Keratinocyte (primary cell): ENCODE measurements around the gene KRT7. TPM values are rescaled to one million over a fixed set of nuclear protein-coding genes. Genes with fewer than 3 reads are reported as not detected.

ENCODE experiments used
- DNase-seq: peaks from one replicate; pipeline ENCODE4 v3.0.0-alpha.2; 2011; ENCODE audit warnings: low read depth, missing footprints, low spot score
- FAIRE-seq: peaks from 2 replicates; lab custom pipeline; 2011; peaks lifted over from hg19 to GRCh38; lab: Jason Lieb, UNC
- H2AFZ ChIP-seq: 2 replicates; pipeline ENCODE4 v1.6.0; 2012; ENCODE audit warnings: low read length, control low read depth, inconsistent platforms; ENCODE audit not compliant: control insufficient read depth
- H3K27ac ChIP-seq: 2 replicates; pipeline ENCODE4 v1.5.1; 2011; ENCODE audit warnings: low read length; ENCODE audit not compliant: control insufficient read depth, insufficient read depth
- H3K27me3 ChIP-seq: 3 replicates; pipeline ENCODE4 v1.6.0; 2011; ENCODE audit warnings: low read length; ENCODE audit not compliant: control insufficient read depth, insufficient read depth; ENCODE audit errors: extremely low read depth
- H3K36me3 ChIP-seq, 2 experiments: 2 replicates in 1 of 2; 3 replicates in 1 of 2; pipeline ENCODE4 v1.5.1; 2011; ENCODE audit warnings: low read length in 2 of 2, mild to moderate bottlenecking in 1 of 2; ENCODE audit not compliant: control insufficient read depth in 2 of 2, insufficient read depth in 2 of 2; ENCODE audit errors: extremely low read depth in 1 of 2
- H3K4me1 ChIP-seq: 3 replicates; pipeline ENCODE4 v1.5.1; 2011; ENCODE audit warnings: low read length; ENCODE audit not compliant: control insufficient read depth, insufficient read depth; ENCODE audit errors: extremely low read depth
- H3K4me2 ChIP-seq: 3 replicates; pipeline ENCODE4 v1.6.0; 2011; ENCODE audit warnings: low read depth, low read length; ENCODE audit not compliant: control insufficient read depth, insufficient read depth; ENCODE audit errors: extremely low read depth
- H3K4me3 ChIP-seq, 3 experiments: fragments of 200-600 bp in 1 of 3; sonication (generic) in 1 of 3; 2 replicates in 2 of 3; 3 replicates in 1 of 3; pipeline ENCODE4 v1.5.1; 2011 to 2016; ENCODE audit warnings: low read length in 3 of 3, mild to moderate bottlenecking in 3 of 3, control low read depth in 2 of 3, inconsistent platforms in 1 of 3, low read depth in 1 of 3, mixed read lengths in 1 of 3, mixed run types in 1 of 3, moderate library complexity in 1 of 3; ENCODE audit not compliant: control insufficient read depth in 2 of 3, insufficient read depth in 2 of 3; ENCODE audit errors: extremely low read depth in 1 of 3
- H3K79me2 ChIP-seq: 2 replicates; pipeline ENCODE4 v1.6.0; 2012; ENCODE audit warnings: low read length; ENCODE audit not compliant: control insufficient read depth, insufficient read depth
- H3K9ac ChIP-seq: 3 replicates; pipeline ENCODE4 v1.6.0; 2011; ENCODE audit warnings: low read length; ENCODE audit not compliant: control insufficient read depth, insufficient read depth; ENCODE audit errors: extremely low read depth
- H3K9me1 ChIP-seq: 3 replicates; pipeline ENCODE4 v1.6.0; 2011; ENCODE audit warnings: low read length; ENCODE audit not compliant: control insufficient read depth, insufficient read depth; ENCODE audit errors: extremely low read depth
- H3K9me3 ChIP-seq: 2 replicates; pipeline ENCODE4 v1.5.1; 2012; ENCODE audit warnings: low read depth, low read length; ENCODE audit not compliant: control insufficient read depth
- H4K20me1 ChIP-seq: 3 replicates; pipeline ENCODE4 v1.6.0; 2011; ENCODE audit warnings: low read length; ENCODE audit not compliant: control insufficient read depth, insufficient read depth; ENCODE audit errors: extremely low read depth
- CTCF ChIP-seq, 3 experiments: IDR thresholded peaks in 1 of 3; conservative IDR thresholded peaks in 1 of 3; optimal IDR thresholded peaks in 1 of 3; 2 replicates in 2 of 3; 3 replicates in 1 of 3; pipeline versions ENCODE3 to v1.5.1; 2011; ENCODE audit warnings: low read length in 3 of 3, mild to moderate bottlenecking in 3 of 3, moderate library complexity in 2 of 3, control low read depth in 1 of 3, inconsistent platforms in 1 of 3; ENCODE audit not compliant: insufficient read depth in 2 of 3; ENCODE audit errors: extremely low read depth in 1 of 3
- EZH2 ChIP-seq: IDR thresholded peaks from one replicate; pipeline ENCODE4 v1.6.1; 2012; ENCODE audit warnings: inconsistent platforms, mild to moderate bottlenecking, low read length, moderate library complexity
- dilution Hi-C: fragments of 300-500 bp; cut with MboI; formaldehyde crosslinking; loops from one replicate; pipeline ENCODE4 v1.7.0; 2020; ENCODE audit warnings: low sequenced_read_pairs; ENCODE audit not compliant: extremely low pct_ligation_motif_present
- polyA plus RNA-seq, 5 experiments: library from polyadenylated mRNA; depleted of rRNA in 3 of 5; stranded (reverse) in 3 of 5; stranded (forward) in 1 of 5; unstranded in 1 of 5; fragments of >200 nt; gene quantifications; 1 replicate in 1 of 5; 2 replicates in 3 of 5; 3 replicates in 1 of 5; pipeline versions ENCODE4 v1.2.1 to v1.2.3, GENCODE V29; 2011 to 2012; ENCODE audit warnings: missing spikeins in 2 of 5, low read depth in 1 of 5, low replicate concordance in 1 of 5

Gene KRT7
- polyA plus RNA-seq, 1 donor (not counting 4 experiments of a cell fraction or from before 2014, with no cell fraction given), result 112 TPM

GRCh38 chr12:52294803-52295202 is 61.8 kb downstream of the KRT7 start:
- Histone ChIP-seq H3K79me2 (no peaks in the 10 kb centered on the region), H3K27me3 (peaks cover 6% of the 10 kb centered on the region), H3K27ac (no peak overlapping the region), H2AFZ (no peak overlapping the region), H3K36me3 (no peaks in the 10 kb centered on the region), H3K4me3 (no peak overlapping the region), H3K9me3 (no peaks in the 10 kb centered on the region), H3K9ac (no peak overlapping the region), H3K4me1 (no peaks in the 10 kb centered on the region), H3K9me1 (no peaks in the 10 kb centered on the region), H3K4me2 (no peak overlapping the region), H4K20me1 (no peaks in the 10 kb centered on the region)
- no peak for DNase-seq
- dilution Hi-C loops, result no loop called here
- no peak for FAIRE-seq
- TF ChIP-seq EZH2, result no peak
- TF ChIP-seq CTCF (optimal IDR thresholded peaks at IDR 0.05 in 1 of 3, IDR thresholded peaks at IDR 0.05 in 1 of 3, conservative IDR thresholded peaks at IDR 0.05 in 1 of 3; ENCODE audit: extremely low read depth in 1 of 3, insufficient read depth in 2 of 3, low read length in 3 of 3), result no peak

- Histone ChIP-seq H3K36me3 (no peaks in the 10 kb centered on the region), H3K79me2 (no peaks in the 10 kb centered on the region), H3K9me3 (no peaks in the 10 kb centered on the region), H4K20me1 (no peaks in the 10 kb centered on the region), H3K4me2 (no peak overlapping the region), H3K4me3 (no peak overlapping the region), H2AFZ (no peak overlapping the region), H3K27ac (no peak overlapping the region), H3K9ac (no peak overlapping the region), H3K4me1 (no peaks in the 10 kb centered on the region), H3K27me3 (peaks cover 6% of the 10 kb centered on the region), H3K9me1 (no peaks in the 10 kb centered on the region)
- FAIRE-seq (no peak), DNase-seq (no peak)
- dilution Hi-C loops, result no loop called here
- TF ChIP-seq CTCF (optimal IDR thresholded peaks at IDR 0.05 in 1 of 3, IDR thresholded peaks at IDR 0.05 in 1 of 3, conservative IDR thresholded peaks at IDR 0.05 in 1 of 3; ENCODE audit: extremely low read depth in 1 of 3, insufficient read depth in 2 of 3, low read length in 3 of 3), result no peak
- no peak for TF ChIP-seq EZH2
Observed at GRCh38 chr12:52295663-52296062, 62.6 kb downstream of the KRT7 start.
